ENCODE data around the gene TMEM129. TPM values are rescaled to one million over a fixed set of nuclear protein-coding genes. Genes with fewer than 3 reads are reported as not detected.

TMEM129 gene
- total RNA-seq, 3 donors from 2014 or later, result 40.5 to 47.3 (median 41.6) TPM

DNA sequence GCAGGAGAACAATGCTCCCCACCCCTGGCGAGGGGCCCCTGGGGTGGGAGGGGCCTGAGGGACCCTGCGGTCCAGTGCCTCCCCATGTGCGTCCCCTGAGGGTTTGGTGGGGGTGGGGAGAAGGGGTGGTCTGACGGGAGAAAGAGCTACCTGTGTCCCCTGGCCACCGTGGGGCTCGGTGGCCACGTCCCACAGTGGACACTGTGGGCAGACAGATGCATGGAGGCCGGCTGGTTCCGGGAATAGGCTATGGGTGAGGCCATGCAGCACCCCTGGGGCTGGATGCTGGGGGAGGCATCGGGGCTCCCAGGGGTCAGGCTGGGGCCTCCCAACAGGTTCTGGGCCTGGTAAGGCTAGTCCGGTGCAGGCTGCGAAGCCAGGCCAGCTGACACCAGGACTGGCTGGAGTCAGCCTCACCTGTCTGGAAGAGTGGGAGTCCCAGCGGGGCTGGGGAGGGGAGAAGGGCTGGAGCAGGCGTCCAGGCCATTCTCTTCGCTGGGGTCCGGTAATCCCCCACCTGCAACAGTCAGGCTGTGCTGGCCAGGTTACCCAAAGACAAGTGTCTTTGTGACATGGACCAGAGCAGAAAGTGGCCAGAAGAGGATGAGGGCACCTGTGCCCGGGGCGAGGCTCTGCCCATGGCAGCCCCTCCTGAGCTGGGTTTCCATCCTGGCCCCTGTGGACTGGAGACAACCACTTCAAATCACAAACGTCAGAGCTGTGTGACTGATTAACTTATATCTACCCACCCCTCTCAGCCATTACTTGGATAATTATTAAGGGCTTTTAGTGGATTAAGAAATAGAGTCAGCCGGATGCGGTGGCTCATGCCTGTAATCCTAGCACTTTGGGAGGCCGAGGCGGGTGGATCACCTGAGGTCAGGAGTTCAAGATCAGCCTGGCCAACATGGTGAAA lies 35.6 kb downstream of the TMEM129 start:
- no peaks in the 10 kb centered on the region for H3K4me1 ChIP-seq
- no peak for TF ChIP-seq POLR2AphosphoS5 (IDR thresholded peaks at IDR 0.05)
- TF ChIP-seq, protein P1, sequence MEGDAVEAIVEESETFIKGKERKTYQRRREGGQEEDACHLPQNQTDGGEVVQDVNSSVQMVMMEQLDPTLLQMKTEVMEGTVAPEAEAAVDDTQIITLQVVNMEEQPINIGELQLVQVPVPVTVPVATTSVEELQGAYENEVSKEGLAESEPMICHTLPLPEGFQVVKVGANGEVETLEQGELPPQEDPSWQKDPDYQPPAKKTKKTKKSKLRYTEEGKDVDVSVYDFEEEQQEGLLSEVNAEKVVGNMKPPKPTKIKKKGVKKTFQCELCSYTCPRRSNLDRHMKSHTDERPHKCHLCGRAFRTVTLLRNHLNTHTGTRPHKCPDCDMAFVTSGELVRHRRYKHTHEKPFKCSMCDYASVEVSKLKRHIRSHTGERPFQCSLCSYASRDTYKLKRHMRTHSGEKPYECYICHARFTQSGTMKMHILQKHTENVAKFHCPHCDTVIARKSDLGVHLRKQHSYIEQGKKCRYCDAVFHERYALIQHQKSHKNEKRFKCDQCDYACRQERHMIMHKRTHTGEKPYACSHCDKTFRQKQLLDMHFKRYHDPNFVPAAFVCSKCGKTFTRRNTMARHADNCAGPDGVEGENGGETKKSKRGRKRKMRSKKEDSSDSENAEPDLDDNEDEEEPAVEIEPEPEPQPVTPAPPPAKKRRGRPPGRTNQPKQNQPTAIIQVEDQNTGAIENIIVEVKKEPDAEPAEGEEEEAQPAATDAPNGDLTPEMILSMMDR (IDR thresholded peaks at IDR 0.05), result no peak
- no peak for TF ChIP-seq POLR2A (IDR thresholded peaks at IDR 0.05)
- peak overlapping the region; percentile 61 to 80 for H3K27ac ChIP-seq
- intact Hi-C loops (cut with DNase I; ENCODE audit: low total_unique reads), result no loop called here
- DNase-seq (ENCODE audit: low spot score in 2 of 2), result no peak
- H3K4me3 ChIP-seq, result peak overlapping the region in 2 of 3 donors; percentile 74 to 81
- H3K36me3 ChIP-seq, result no peaks in the 10 kb centered on the region
- H3K9me3 ChIP-seq, result no peaks in the 10 kb centered on the region
- H3K27me3 ChIP-seq, result no peaks in the 10 kb centered on the region

DNA sequence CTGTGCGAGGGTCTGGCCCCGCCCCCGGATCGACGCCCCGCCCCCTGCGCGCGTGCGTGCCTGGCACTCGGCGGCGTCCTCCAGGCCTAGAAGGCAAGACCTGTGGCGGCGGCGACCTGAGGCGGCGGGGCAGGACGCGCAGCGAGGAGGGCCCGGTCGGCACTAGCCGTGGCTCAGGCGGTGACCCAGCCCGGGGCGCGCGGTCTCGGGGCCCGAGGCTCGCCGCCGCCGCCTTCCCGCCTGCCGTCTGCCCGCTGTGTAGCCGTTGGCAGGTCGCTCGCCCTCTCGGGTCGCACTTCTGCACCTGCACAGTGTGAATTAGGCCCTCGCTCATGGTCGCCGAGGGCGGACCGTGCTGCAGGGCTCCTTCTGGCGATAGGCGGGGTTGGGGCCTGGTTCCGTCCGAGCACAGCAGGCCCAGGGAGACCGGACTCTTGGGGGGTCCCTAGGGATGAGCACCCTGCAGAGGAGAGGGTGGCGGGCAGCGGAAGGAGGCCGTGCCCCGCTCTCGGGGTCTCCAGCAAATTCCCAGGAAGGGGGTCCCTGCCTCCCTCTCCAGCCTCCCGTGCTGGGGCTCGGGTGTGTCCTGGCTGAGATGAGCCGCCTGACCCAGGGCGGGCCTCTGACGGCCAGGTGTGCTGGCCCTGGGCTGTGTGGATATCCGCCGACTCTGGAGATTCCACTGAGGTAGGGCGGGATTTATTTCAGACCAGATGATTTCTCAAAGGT lies 36.5 kb downstream of the TMEM129 start:
- peak in 1 of 2 donors; percentile 90 for DNase-seq (ENCODE audit: low spot score in 2 of 2)
- Histone ChIP-seq H3K36me3 (no peaks in the 10 kb centered on the region), H3K27ac (peak overlapping the region; percentile 61 to 80), H3K27me3 (no peaks in the 10 kb centered on the region), H3K4me3 (peak overlapping the region; percentile 40 to 81 (median 74)), H3K4me1 (no peaks in the 10 kb centered on the region), H3K9me3 (no peaks in the 10 kb centered on the region)
- TF ChIP-seq POLR2A (IDR thresholded peaks at IDR 0.05) (no peak), POLR2AphosphoS5 (IDR thresholded peaks at IDR 0.05) (no peak)
- TF ChIP-seq, protein P1 (IDR thresholded peaks at IDR 0.05), result no peak
- intact Hi-C loops (cut with DNase I; ENCODE audit: low total_unique reads), result no loop called here

DNA sequence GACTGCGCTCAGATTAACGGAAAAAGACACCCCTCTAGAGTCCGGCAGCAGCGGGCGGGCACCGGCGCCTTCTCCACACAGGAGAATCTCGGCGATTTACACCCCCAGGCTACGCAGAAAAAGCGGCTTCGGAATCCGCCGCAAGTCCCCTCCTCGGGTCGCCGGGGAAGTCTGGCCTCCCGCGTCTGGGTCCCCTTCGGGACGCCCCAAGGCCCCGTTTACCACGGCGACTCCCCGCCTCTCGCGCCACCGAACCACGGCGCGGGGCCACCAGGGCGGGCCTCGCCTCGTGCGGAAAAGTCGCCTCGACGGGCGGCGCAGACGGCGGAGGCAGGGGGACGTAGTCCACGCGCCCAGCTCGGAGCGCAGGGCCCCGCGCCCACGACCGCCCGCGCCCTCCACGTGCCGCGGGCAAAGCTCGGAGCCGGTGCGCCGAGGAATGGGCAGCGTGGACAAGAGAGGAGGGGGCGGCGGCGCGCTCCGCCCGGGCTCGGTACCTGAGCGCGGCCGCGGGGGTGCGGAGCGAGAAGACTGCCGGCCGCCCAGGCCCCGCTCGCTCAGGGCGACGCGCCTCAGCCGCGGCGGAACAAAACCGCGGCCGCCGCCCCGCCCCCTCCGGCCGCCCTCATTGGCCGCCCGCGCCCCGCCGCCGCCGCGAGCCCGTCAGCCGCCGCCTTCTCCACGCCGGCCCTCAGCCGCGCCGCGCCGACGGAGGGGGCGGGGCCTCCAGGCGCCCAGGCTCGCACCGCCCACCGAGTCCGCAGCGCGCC lies 37.2 kb downstream of the TMEM129 start, which contains the start of gene FAM53A:
Gene FAM53A, minus strand, starts transcription at position 578 of the 770 bp plus-strand sequence. CDS start 15,572 bp downstream, outside the sequence.
- intact Hi-C loops (cut with DNase I; ENCODE audit: low total_unique reads), result no loop called here
- no peak for TF ChIP-seq POLR2AphosphoS5 (IDR thresholded peaks at IDR 0.05)
- TF ChIP-seq, protein P1 (IDR thresholded peaks at IDR 0.05), result peak in 1 of 3 donors; percentile 14
- peak in 1 of 2 donors; percentile 89 for DNase-seq (ENCODE audit: low spot score in 2 of 2)
- no peaks in the 10 kb centered on the region for H3K4me1 ChIP-seq
- peak within 1 kb of the TSS; percentile 78 to 80 for H3K27ac ChIP-seq
- no peaks in the 10 kb centered on the region for H3K36me3 ChIP-seq
- H3K4me3 ChIP-seq, result peak within 1 kb of the TSS; percentile 61 to 81 (median 74)
- no peaks in the 10 kb centered on the region for H3K27me3 ChIP-seq
- no peaks in the 10 kb centered on the region for H3K9me3 ChIP-seq

DNA sequence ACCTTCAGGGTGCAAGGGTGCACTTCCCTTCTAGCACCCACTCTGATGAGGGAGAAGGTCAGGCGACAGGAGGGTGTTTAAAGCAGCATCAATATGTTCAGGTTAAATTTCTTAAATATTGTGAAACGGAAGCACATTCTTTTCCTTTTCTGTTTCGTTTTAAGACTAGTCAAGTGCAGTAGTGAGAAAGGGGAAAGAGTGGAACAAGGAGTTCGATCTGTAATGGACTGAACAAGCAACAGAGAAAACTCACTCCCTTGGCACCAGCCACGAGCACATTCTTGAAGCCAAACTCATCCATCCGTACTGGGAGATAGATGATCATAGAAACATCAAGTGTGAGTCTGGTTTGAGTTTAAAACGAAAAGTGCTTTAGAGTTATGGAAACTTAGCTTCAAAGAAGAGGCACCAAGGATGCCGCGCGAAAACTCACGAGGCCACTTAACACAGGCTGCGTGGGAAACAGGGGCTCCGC lies 37.8 kb downstream of the TMEM129 start:
- intact Hi-C loops (cut with DNase I; ENCODE audit: low total_unique reads), result no loop called here
- TF ChIP-seq POLR2AphosphoS5 (IDR thresholded peaks at IDR 0.05), result no peak
- TF ChIP-seq, protein P1 (IDR thresholded peaks at IDR 0.05), result no peak
- TF ChIP-seq POLR2A (IDR thresholded peaks at IDR 0.05), result no peak
- Histone ChIP-seq H3K4me3 (peak overlapping the region; percentile 61 to 81 (median 74)), H3K9me3 (no peaks in the 10 kb centered on the region), H3K27ac (peak overlapping the region; percentile 78 to 79), H3K4me1 (no peaks in the 10 kb centered on the region), H3K36me3 (no peaks in the 10 kb centered on the region), H3K27me3 (no peaks in the 10 kb centered on the region)
- peak in 1 of 2 donors; percentile 30 for DNase-seq (ENCODE audit: low spot score in 2 of 2)

Data from breast epithelium (tissue), 4 donors.